ENCODE data around the gene ZNF689.

DNA sequence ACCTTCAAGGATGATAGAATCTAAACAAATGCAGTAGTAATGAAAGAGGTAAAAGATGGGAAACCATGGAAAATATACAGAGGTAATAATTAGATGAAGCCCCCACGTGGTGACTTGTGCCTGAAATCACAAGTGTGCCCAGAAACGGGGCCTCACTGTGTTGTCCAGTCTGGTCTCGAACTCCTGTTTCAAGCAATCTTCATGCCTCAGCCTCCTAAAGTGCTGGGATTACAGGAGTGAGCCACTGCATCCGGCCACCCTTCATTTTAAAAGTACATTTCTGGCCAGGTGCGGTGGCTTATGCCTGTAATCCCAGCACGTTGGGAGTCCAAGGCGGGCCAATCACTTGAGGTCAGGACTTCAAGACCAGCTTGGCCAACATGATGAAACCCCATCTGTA lies 26.4 kb upstream of the ZNF689 start:
- TF ChIP-seq ZNF776 (tag by site-specific recombination; IDR thresholded peaks at IDR 0.05; ENCODE audit: borderline replicate concordance) (no peak), ZNF324 (tag by site-specific recombination; IDR thresholded peaks at IDR 0.05) (no peak), ZBTB7A (tag by site-specific recombination; IDR thresholded peaks at IDR 0.05; ENCODE audit: low read depth) (no peak), ZNF121 (tag by site-specific recombination; IDR thresholded peaks at IDR 0.05) (peak; percentile 91), ZNF350 (tag by site-specific recombination; IDR thresholded peaks at IDR 0.05) (no peak), ZNF366 (tag by site-specific recombination; conservative IDR thresholded peaks at IDR 0.05) (no peak), ZNF292 (tag by site-specific recombination; IDR thresholded peaks at IDR 0.05; ENCODE audit: borderline replicate concordance, low read depth) (no peak), ZNF624 (tag by site-specific recombination; IDR thresholded peaks at IDR 0.05) (no peak), WT1 (tag by site-specific recombination; IDR thresholded peaks at IDR 0.05) (no peak)
- TF ChIP-seq, protein P1, sequence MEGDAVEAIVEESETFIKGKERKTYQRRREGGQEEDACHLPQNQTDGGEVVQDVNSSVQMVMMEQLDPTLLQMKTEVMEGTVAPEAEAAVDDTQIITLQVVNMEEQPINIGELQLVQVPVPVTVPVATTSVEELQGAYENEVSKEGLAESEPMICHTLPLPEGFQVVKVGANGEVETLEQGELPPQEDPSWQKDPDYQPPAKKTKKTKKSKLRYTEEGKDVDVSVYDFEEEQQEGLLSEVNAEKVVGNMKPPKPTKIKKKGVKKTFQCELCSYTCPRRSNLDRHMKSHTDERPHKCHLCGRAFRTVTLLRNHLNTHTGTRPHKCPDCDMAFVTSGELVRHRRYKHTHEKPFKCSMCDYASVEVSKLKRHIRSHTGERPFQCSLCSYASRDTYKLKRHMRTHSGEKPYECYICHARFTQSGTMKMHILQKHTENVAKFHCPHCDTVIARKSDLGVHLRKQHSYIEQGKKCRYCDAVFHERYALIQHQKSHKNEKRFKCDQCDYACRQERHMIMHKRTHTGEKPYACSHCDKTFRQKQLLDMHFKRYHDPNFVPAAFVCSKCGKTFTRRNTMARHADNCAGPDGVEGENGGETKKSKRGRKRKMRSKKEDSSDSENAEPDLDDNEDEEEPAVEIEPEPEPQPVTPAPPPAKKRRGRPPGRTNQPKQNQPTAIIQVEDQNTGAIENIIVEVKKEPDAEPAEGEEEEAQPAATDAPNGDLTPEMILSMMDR (tag by site-specific recombination; IDR thresholded peaks at IDR 0.05), result no peak
- TF ChIP-seq, protein P2, sequence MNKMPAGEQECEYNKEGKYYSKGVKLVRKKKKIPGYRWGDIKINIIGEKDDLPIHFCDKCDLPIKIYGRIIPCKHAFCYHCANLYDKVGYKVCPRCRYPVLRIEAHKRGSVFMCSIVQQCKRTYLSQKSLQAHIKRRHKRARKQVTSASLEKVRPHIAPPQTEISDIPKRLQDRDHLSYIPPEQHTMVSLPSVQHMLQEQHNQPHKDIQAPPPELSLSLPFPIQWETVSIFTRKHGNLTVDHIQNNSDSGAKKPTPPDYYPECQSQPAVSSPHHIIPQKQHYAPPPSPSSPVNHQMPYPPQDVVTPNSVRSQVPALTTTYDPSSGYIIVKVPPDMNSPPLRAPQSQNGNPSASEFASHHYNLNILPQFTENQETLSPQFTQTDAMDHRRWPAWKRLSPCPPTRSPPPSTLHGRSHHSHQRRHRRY (tag by site-specific recombination; IDR thresholded peaks at IDR 0.05), result no peak
- TF ChIP-seq, protein P3, sequence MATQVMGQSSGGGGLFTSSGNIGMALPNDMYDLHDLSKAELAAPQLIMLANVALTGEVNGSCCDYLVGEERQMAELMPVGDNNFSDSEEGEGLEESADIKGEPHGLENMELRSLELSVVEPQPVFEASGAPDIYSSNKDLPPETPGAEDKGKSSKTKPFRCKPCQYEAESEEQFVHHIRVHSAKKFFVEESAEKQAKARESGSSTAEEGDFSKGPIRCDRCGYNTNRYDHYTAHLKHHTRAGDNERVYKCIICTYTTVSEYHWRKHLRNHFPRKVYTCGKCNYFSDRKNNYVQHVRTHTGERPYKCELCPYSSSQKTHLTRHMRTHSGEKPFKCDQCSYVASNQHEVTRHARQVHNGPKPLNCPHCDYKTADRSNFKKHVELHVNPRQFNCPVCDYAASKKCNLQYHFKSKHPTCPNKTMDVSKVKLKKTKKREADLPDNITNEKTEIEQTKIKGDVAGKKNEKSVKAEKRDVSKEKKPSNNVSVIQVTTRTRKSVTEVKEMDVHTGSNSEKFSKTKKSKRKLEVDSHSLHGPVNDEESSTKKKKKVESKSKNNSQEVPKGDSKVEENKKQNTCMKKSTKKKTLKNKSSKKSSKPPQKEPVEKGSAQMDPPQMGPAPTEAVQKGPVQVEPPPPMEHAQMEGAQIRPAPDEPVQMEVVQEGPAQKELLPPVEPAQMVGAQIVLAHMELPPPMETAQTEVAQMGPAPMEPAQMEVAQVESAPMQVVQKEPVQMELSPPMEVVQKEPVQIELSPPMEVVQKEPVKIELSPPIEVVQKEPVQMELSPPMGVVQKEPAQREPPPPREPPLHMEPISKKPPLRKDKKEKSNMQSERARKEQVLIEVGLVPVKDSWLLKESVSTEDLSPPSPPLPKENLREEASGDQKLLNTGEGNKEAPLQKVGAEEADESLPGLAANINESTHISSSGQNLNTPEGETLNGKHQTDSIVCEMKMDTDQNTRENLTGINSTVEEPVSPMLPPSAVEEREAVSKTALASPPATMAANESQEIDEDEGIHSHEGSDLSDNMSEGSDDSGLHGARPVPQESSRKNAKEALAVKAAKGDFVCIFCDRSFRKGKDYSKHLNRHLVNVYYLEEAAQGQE (tag by site-specific recombination; IDR thresholded peaks at IDR 0.05), result no peak

Measured in HEK293 (cell line).